ENCODE measurements around the gene KATNA1.

DNA sequence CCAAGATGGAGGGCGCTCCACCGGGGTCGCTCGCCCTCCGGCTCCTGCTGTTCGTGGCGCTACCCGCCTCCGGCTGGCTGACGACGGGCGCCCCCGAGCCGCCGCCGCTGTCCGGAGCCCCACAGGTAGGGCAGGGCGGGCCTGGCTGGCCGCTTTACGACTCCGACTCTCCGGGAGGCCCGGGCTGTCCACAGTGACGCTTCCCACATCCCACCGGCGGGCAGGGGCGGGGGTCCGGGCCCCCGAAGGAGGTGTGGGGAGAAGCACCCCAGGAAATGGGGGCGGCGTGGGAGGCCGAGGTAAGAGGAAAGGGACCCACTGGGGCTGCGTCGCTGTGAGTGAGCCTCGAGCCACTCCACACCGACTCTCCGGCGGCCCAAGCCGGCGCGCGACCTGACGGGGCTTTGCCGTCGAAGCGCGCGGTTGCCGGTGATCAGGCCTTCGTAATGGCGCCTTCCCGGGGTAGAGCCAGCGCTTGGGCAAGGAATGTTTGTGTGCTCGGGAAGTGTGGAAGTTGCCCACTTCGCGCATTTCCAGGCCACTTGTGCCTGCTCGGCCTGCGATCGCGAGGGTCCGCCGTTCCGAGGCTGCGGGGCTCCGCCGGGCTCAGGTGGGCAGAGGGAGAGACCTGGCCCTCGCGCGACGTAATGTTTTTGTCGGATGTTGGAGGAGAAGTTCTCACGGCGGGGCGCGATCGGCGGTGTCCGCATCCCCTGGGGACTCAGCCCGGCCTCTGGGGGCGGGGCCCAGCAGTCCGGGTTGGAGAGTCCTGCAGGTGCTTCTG lies 81.9 kb downstream of the KATNA1 start:
- TF ChIP-seq POLR2AphosphoS5 (IDR thresholded peaks at IDR 0.05; ENCODE audit: low read depth, low read length) (peak; percentile 42; the same call in 1 of the 2 replicates), SIN3A (IDR thresholded peaks at IDR 0.05; ENCODE audit: borderline replicate concordance, insufficient read depth, low read length) (no peak)

All from PFSK-1 (cell line).